Progenitor cell of endocrine pancreas (in vitro differentiated cells): ENCODE results near the gene ERP44. TPM values are rescaled to one million over a fixed set of nuclear protein-coding genes. Genes with fewer than 3 reads are reported as not detected.

Experiments used
- DNase-seq: peaks from one replicate; pipeline ENCODE4 v3.0.0; 2021; ENCODE audit warnings: low spot score; ENCODE audit not compliant: unreplicated experiment
- H3K27ac Mint-ChIP-seq: 2 replicates; pipeline ENCODE4 v1.8.0; 2021; ENCODE audit warnings: mild to moderate bottlenecking, moderate library complexity, mixed read lengths
- H3K27me3 Mint-ChIP-seq: 2 replicates; pipeline ENCODE4 v1.8.0; 2021; ENCODE audit warnings: mixed read lengths
- H3K36me3 Mint-ChIP-seq: 2 replicates; pipeline ENCODE4 v1.8.0; 2022; ENCODE audit warnings: mixed read lengths; ENCODE audit not compliant: insufficient read depth
- H3K4me1 Mint-ChIP-seq: 2 replicates; pipeline ENCODE4 v1.8.0; 2021; ENCODE audit warnings: low read depth, mixed read lengths
- H3K4me3 Mint-ChIP-seq: 2 replicates; pipeline ENCODE4 v1.8.0; 2021; ENCODE audit warnings: low read depth, mild to moderate bottlenecking, moderate library complexity, mixed read lengths
- H3K9me3 Mint-ChIP-seq: 2 replicates; pipeline ENCODE4 v1.8.0; 2021; ENCODE audit warnings: low read depth, mixed read lengths
- CTCF ChIP-seq: fragments of 200-600 bp; sonication (generic); IDR thresholded peaks from one replicate; pipeline ENCODE4 v1.5.0; 2021; ENCODE audit warnings: antibody characterized with exemption, mild to moderate bottlenecking; ENCODE audit not compliant: unreplicated experiment
- total RNA-seq: library from RNA; stranded (reverse); gene quantifications from 2 replicates; pipeline ENCODE4 v1.2.1, GENCODE V29; 2021

ERP44 gene
- total RNA-seq, 1 donor from 2014 or later: 19.7 TPM

- Mint-ChIP-seq H3K4me1 (peaks cover 14% of the 10 kb centered on the region), H3K36me3 (peaks cover 12% of the 10 kb centered on the region), H3K4me3 (no peak overlapping the region), H3K9me3 (no peaks in the 10 kb centered on the region), H3K27me3 (no peaks in the 10 kb centered on the region), H3K27ac (no peak overlapping the region)
- DNase-seq: no peak
- no peak for TF ChIP-seq CTCF
Observed at GRCh38 chr9:99971410-99971809, 127.4 kb downstream of the ERP44 start.

- no peak for TF ChIP-seq CTCF
- Mint-ChIP-seq H3K4me3 (no peak overlapping the region), H3K27ac (no peak overlapping the region), H3K4me1 (peaks cover 14% of the 10 kb centered on the region), H3K9me3 (no peaks in the 10 kb centered on the region), H3K36me3 (peaks cover 12% of the 10 kb centered on the region), H3K27me3 (no peaks in the 10 kb centered on the region)
- DNase-seq: no peak
Observed at GRCh38 chr9:99970481-99970880, 128.3 kb downstream of the ERP44 start.

- no peak for DNase-seq
- Mint-ChIP-seq H3K36me3 (peaks cover 11% of the 10 kb centered on the region), H3K27me3 (no peaks in the 10 kb centered on the region), H3K27ac (peak overlapping the region; percentile 47), H3K4me1 (peaks cover 14% of the 10 kb centered on the region), H3K4me3 (no peak overlapping the region), H3K9me3 (no peaks in the 10 kb centered on the region)
- no peak for TF ChIP-seq CTCF
Observed at GRCh38 chr9:99967457-99967856, 131.3 kb downstream of the ERP44 start.

- TF ChIP-seq CTCF: no peak
- no peak overlapping the region for H3K4me3 Mint-ChIP-seq
- peaks cover 11% of the 10 kb centered on the region for H3K36me3 Mint-ChIP-seq
- H3K9me3 Mint-ChIP-seq: no peaks in the 10 kb centered on the region
- H3K27me3 Mint-ChIP-seq: no peaks in the 10 kb centered on the region
- no peak for DNase-seq
- no peak overlapping the region for H3K27ac Mint-ChIP-seq
- H3K4me1 Mint-ChIP-seq: peaks cover 14% of the 10 kb centered on the region
Observed at GRCh38 chr9:99966716-99967115, 132.1 kb downstream of the ERP44 start.

- Mint-ChIP-seq H3K27ac (no peak overlapping the region), H3K4me1 (peaks cover 14% of the 10 kb centered on the region), H3K4me3 (no peak overlapping the region), H3K27me3 (no peaks in the 10 kb centered on the region), H3K36me3 (peaks cover 11% of the 10 kb centered on the region), H3K9me3 (no peaks in the 10 kb centered on the region)
- TF ChIP-seq CTCF: no peak
- no peak for DNase-seq
Observed at GRCh38 chr9:99966001-99966400, 132.8 kb downstream of the ERP44 start.
